ENCODE results near the gene KRTAP1-5. TPM values are rescaled to one million over a fixed set of nuclear protein-coding genes. Genes with fewer than 3 reads are reported as not detected.

The KRTAP1-5 gene
- total RNA-seq, 2 donors from 2014 or later, result not detected

GRCh38 chr17:40980117-40980516, 46.9 kb downstream of the KRTAP1-5 start:
- DNase-seq, result no peak
- no peak for ATAC-seq
- H3K4me1 ChIP-seq, result peaks cover 22% of the 10 kb centered on the region
- no peaks in the 10 kb centered on the region for H3K36me3 ChIP-seq (replicated peaks in 1 of 2; ENCODE audit: insufficient read depth in 1 of 2, low read depth in 2 of 2)
- no peaks in the 10 kb centered on the region for H3K9me3 ChIP-seq
- no peak for TF ChIP-seq POLR2A (IDR thresholded peaks at IDR 0.05)
- no peak for TF ChIP-seq CTCF (IDR thresholded peaks at IDR 0.05)
- peak overlapping the region in 2 of 4 donors; percentile 10 to 18 for H3K27ac ChIP-seq
- intact Hi-C loops (cut with DNase I), result no loop called here
- H3K27me3 ChIP-seq, result peaks cover 0 to 4% of the 10 kb centered on the region in 2 donors
- 85 to 86% methylated on average over 3 of the region's 3 CpGs for WGBS, 2 donors
- no peak overlapping the region for H3K4me3 ChIP-seq

GRCh38 chr17:40978575-40979151, 48.3 kb downstream of the KRTAP1-5 start:
- H3K4me3 ChIP-seq, result no peak overlapping the region
- H3K36me3 ChIP-seq (replicated peaks in 1 of 2; ENCODE audit: insufficient read depth in 1 of 2, low read depth in 2 of 2), result no peaks in the 10 kb centered on the region
- ATAC-seq (peak; percentile 85), DNase-seq (peak; percentile 48 to 78 (median 60))
- H3K27me3 ChIP-seq, result peaks cover 0 to 4% of the 10 kb centered on the region in 2 donors
- 29 to 48% methylated on average over 12 to 13 of the region's 13 CpGs for WGBS, 2 donors
- TF ChIP-seq POLR2A (IDR thresholded peaks at IDR 0.05) (no peak), CTCF (IDR thresholded peaks at IDR 0.05) (no peak)
- H3K9me3 ChIP-seq, result no peaks in the 10 kb centered on the region
- intact Hi-C loops (cut with DNase I), result no loop called here
- H3K4me1 ChIP-seq, result peaks cover 22% of the 10 kb centered on the region
- H3K27ac ChIP-seq, result peak overlapping the region in 3 of 4 donors; percentile 13 to 75 (median 72)

Small RNAs within 50 kb of the gene (small RNA-seq; reads per million reads assigned to genes)
- gene KRTAP3-4P, result not detected

Other genes starting within 250 kb of the KRTAP1-5 start
- gene KRT27, start 244.7 kb downstream of the KRTAP1-5 start, total RNA-seq, result not detected
- not detected for gene KRT28, start 227.2 kb downstream of the KRTAP1-5 start, total RNA-seq
- 1 to 10 TPM; 3.3 to 8.0 TPM for gene KRT10, start 204.6 kb downstream of the KRTAP1-5 start, total RNA-seq
- not detected for gene KRT12, start 160.0 kb downstream of the KRTAP1-5 start, total RNA-seq
- not detected for gene KRT20, start 142.0 kb downstream of the KRTAP1-5 start, total RNA-seq
- gene KRT23, start 89.6 kb downstream of the KRTAP1-5 start, total RNA-seq, result 1 to 10 TPM; 2.3 to 9.6 TPM
- not detected for gene KRT39, start 60.3 kb downstream of the KRTAP1-5 start, total RNA-seq
- 1 to 10 TPM in 1 of 2 donors, not detected in 1; 1.6 TPM for gene KRT40, start 42.9 kb downstream of the KRTAP1-5 start, total RNA-seq
- gene KRTAP3-3, start 33.0 kb downstream of the KRTAP1-5 start, total RNA-seq, result not detected
- not detected for gene KRTAP3-2, start 27.3 kb downstream of the KRTAP1-5 start, total RNA-seq
- gene KRTAP3-1, start 18.1 kb downstream of the KRTAP1-5 start, total RNA-seq, result not detected
- not detected for gene KRTAP1-4, start 3.0 kb upstream of the KRTAP1-5 start, total RNA-seq
- not detected for gene KRTAP1-3, start 7.7 kb upstream of the KRTAP1-5 start, total RNA-seq
- not detected for gene KRTAP1-1, start 14.2 kb upstream of the KRTAP1-5 start, total RNA-seq
- not detected for gene KRTAP2-1, start 20.1 kb upstream of the KRTAP1-5 start, total RNA-seq
- not detected for gene KRTAP2-2, start 28.0 kb upstream of the KRTAP1-5 start, total RNA-seq
- gene KRTAP2-3, start 32.9 kb upstream of the KRTAP1-5 start, total RNA-seq, result not detected
- gene KRTAP2-4, start 38.7 kb upstream of the KRTAP1-5 start, total RNA-seq, result not detected
- gene KRTAP4-7, start 56.9 kb upstream of the KRTAP1-5 start, total RNA-seq, result not detected
- gene KRTAP4-8, start 70.9 kb upstream of the KRTAP1-5 start, total RNA-seq, result not detected
- gene KRTAP4-16, start 75.0 kb upstream of the KRTAP1-5 start, total RNA-seq, result not detected
- not detected for gene KRTAP4-9, start 78.2 kb upstream of the KRTAP1-5 start, total RNA-seq
- gene KRTAP4-11, start 91.2 kb upstream of the KRTAP1-5 start, total RNA-seq, result not detected
- not detected for gene KRTAP4-12, start 97.0 kb upstream of the KRTAP1-5 start, total RNA-seq
- gene KRTAP4-6, start 113.3 kb upstream of the KRTAP1-5 start, total RNA-seq, result not detected
- not detected for gene KRTAP4-5, start 122.6 kb upstream of the KRTAP1-5 start, total RNA-seq
- not detected for gene KRTAP4-4, start 133.5 kb upstream of the KRTAP1-5 start, total RNA-seq
- gene KRTAP4-3, start 141.0 kb upstream of the KRTAP1-5 start, total RNA-seq, result not detected
- not detected for gene KRTAP4-2, start 151.0 kb upstream of the KRTAP1-5 start, total RNA-seq
- not detected for gene KRTAP4-1, start 157.7 kb upstream of the KRTAP1-5 start, total RNA-seq
- gene KRTAP9-1, start 162.7 kb upstream of the KRTAP1-5 start, total RNA-seq, result not detected
- not detected for gene KRTAP9-2, start 199.4 kb upstream of the KRTAP1-5 start, total RNA-seq
- not detected for gene KRTAP9-3, start 205.2 kb upstream of the KRTAP1-5 start, total RNA-seq
- not detected for gene KRTAP9-8, start 210.8 kb upstream of the KRTAP1-5 start, total RNA-seq
- not detected for gene KRTAP9-4, start 222.5 kb upstream of the KRTAP1-5 start, total RNA-seq
- gene KRTAP9-9, start 228.2 kb upstream of the KRTAP1-5 start, total RNA-seq, result not detected
- not detected for gene KRTAP9-6, start 238.2 kb upstream of the KRTAP1-5 start, total RNA-seq
- gene KRTAP9-7, start 248.5 kb upstream of the KRTAP1-5 start, total RNA-seq, result not detected

Data from body of pancreas (tissue), 4 donors.